K562 (cell line): ENCODE results near the gene ZFP42.

Source experiments
- BRCA1 ChIP-seq, 2 experiments: fragments of 450-650 bp in 1 of 2; sonication (generic) in 1 of 2; formaldehyde crosslinking in 1 of 2; IDR thresholded peaks; 2 replicates each; pipeline versions ENCODE4 v1.5.0 to v1.6.1; 2017 to 2020; ENCODE audit warnings: mild to moderate bottlenecking in 1 of 2, missing genetic modification reagents in 1 of 2
- CLOCK ChIP-seq: fragments of 250-450 bp; sonication (Bioruptor Pico); IDR thresholded peaks from 2 replicates; pipeline ENCODE4 v1.4.0; 2020; ENCODE audit warnings: mild to moderate bottlenecking, moderate library complexity, borderline replicate concordance
- CTCF ChIP-seq, 3 experiments: IDR thresholded peaks in 2 of 3; conservative IDR thresholded peaks in 1 of 3; 2 replicates each; pipeline ENCODE4 v1.5.1; 2011 to 2012; ENCODE audit warnings: low read length in 3 of 3, mild to moderate bottlenecking in 3 of 3, control low read depth in 2 of 3, improper control_type of control experiment in 1 of 3, inconsistent platforms in 1 of 3, low read depth in 1 of 3, mixed read lengths in 1 of 3, moderate library complexity in 1 of 3; ENCODE audit not compliant: insufficient read depth in 2 of 3
- EGR1 ChIP-seq: fragments of 450-650 bp; conservative IDR thresholded peaks from 2 replicates; pipeline ENCODE4 v1.6.1; 2017; ENCODE audit warnings: mild to moderate bottlenecking
- EZH2 ChIP-seq: IDR thresholded peaks from 2 replicates; pipeline ENCODE4 v1.6.1; 2012; ENCODE audit warnings: low read depth, mild to moderate bottlenecking, inconsistent platforms, low read length, borderline replicate concordance
- HDAC2 ChIP-seq: fragments of 450-650 bp; IDR thresholded peaks from 2 replicates; pipeline ENCODE4 v1.6.1; 2016; ENCODE audit warnings: mild to moderate bottlenecking
- HMG20A ChIP-seq: fragments of 450-650 bp; formaldehyde crosslinking; conservative IDR thresholded peaks from 2 replicates; pipeline ENCODE4 v1.4.0; 2020; ENCODE audit warnings: mild to moderate bottlenecking, mixed read lengths
- MAX ChIP-seq: sonication (generic); formaldehyde crosslinking; IDR thresholded peaks from 2 replicates; pipeline ENCODE4 v1.9.0; 2022; ENCODE audit warnings: mild to moderate bottlenecking, missing genetic modification reagents
- RBM22 ChIP-seq: fragments of 200-400 bp; formaldehyde crosslinking; IDR thresholded peaks from 2 replicates; pipeline ENCODE4 v1.6.1; 2018; ENCODE audit warnings: low read length, low read depth; ENCODE audit not compliant: poor library complexity, severe bottlenecking
- SNRNP70 ChIP-seq: fragments of 200-400 bp; formaldehyde crosslinking; optimal IDR thresholded peaks from 2 replicates; pipeline ENCODE3; 2017; ENCODE audit warnings: low read depth, low read length
- TCF7L2 ChIP-seq: fragments of 150-350 bp; IDR thresholded peaks from 2 replicates; pipeline ENCODE4 v1.6.1; 2016; ENCODE audit warnings: low read depth, mild to moderate bottlenecking, low read length, moderate library complexity
- ZBTB7A ChIP-seq: IDR thresholded peaks from 2 replicates; pipeline ENCODE4 v1.6.1; 2011; ENCODE audit warnings: low read depth, mild to moderate bottlenecking, low read length, moderate library complexity, borderline replicate concordance; ENCODE audit not compliant: control insufficient read depth

GRCh38 chr4:187961961-187962360 is 33.6 kb upstream of the ZFP42 start:
- TF ChIP-seq MAX (CRISPR knock-in tag) (no peak), HDAC2 (no peak), CTCF (IDR thresholded peaks at IDR 0.05 in 2 of 3, conservative IDR thresholded peaks at IDR 0.05 in 1 of 3; ENCODE audit: insufficient read depth in 2 of 3, low read depth in 1 of 3, low read length in 3 of 3) (no peak), ZBTB7A (no peak), TCF7L2 (no peak), RBM22 (no peak), SNRNP70 (no peak), EGR1 (no peak), BRCA1 (IDR thresholded peaks at IDR 0.05) (no peak), BRCA1 (CRISPR knock-in tag; IDR thresholded peaks at IDR 0.05) (no peak), EZH2 (no peak), CLOCK (CRISPR knock-in tag) (no peak), HMG20A (CRISPR knock-in tag) (no peak)
